ENCODE measurements around the gene MRNIP.

Gene MRNIP

GRCh38 chr5:179828756-179829421 is 29.7 kb downstream of the MRNIP start:
- H3K36me3 ChIP-seq (ENCODE audit: insufficient read depth, low read length): peaks cover 99% of the 10 kb centered on the region
- no peak overlapping the region for H2AFZ ChIP-seq (ENCODE audit: low read length)
- TF ChIP-seq, protein P1, sequence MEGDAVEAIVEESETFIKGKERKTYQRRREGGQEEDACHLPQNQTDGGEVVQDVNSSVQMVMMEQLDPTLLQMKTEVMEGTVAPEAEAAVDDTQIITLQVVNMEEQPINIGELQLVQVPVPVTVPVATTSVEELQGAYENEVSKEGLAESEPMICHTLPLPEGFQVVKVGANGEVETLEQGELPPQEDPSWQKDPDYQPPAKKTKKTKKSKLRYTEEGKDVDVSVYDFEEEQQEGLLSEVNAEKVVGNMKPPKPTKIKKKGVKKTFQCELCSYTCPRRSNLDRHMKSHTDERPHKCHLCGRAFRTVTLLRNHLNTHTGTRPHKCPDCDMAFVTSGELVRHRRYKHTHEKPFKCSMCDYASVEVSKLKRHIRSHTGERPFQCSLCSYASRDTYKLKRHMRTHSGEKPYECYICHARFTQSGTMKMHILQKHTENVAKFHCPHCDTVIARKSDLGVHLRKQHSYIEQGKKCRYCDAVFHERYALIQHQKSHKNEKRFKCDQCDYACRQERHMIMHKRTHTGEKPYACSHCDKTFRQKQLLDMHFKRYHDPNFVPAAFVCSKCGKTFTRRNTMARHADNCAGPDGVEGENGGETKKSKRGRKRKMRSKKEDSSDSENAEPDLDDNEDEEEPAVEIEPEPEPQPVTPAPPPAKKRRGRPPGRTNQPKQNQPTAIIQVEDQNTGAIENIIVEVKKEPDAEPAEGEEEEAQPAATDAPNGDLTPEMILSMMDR (IDR thresholded peaks at IDR 0.05; ENCODE audit: low read length): no peak
- no peak for TF ChIP-seq EZH2 (IDR thresholded peaks at IDR 0.05; ENCODE audit: borderline replicate concordance, low read length)
- no peaks in the 10 kb centered on the region for H3K4me1 ChIP-seq (ENCODE audit: insufficient read depth, low read length, severe bottlenecking)
- H3K79me2 ChIP-seq (ENCODE audit: insufficient read depth, low read length): no peaks in the 10 kb centered on the region
- H3K27me3 ChIP-seq (ENCODE audit: insufficient read depth, low read length): no peaks in the 10 kb centered on the region
- no peak overlapping the region for H3K27ac ChIP-seq (ENCODE audit: low read depth, low read length, poor library complexity, severe bottlenecking)
- no peaks in the 10 kb centered on the region for H4K20me1 ChIP-seq (ENCODE audit: insufficient read depth, low read length)
- H3K4me3 ChIP-seq (ENCODE audit: low read depth, low read length, poor library complexity, severe bottlenecking): no peak overlapping the region
- no peaks in the 10 kb centered on the region for H3K9me3 ChIP-seq (ENCODE audit: low read length)
- H3K9ac ChIP-seq (ENCODE audit: low read length): no peak overlapping the region
- no peaks in the 10 kb centered on the region for H3K9me2 ChIP-seq (ENCODE audit: low read depth, low read length)
- no peaks in the 10 kb centered on the region for H3F3A ChIP-seq (ENCODE audit: insufficient read depth, low read length)
- no peak overlapping the region for H3K4me2 ChIP-seq (ENCODE audit: low read length)

DNA sequence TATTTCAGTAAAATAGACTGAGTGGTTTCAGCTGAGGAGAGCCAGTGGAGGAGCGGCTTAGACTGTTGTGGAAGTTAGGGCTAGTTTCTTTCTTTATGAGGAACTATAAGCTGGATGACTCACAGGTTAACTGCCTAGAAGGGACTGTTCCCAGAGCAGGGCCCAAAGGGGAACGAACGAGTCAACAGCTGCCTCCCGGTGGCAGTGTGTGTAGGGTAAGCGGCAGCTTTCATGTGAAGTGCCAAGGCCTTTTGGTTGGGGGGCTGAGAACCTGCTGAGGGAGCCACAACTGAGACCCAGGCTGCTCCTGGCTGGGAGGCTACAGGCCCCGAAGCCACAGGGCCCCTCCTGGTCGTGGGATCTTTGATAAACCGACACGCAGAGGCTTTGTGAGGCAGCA is 30.9 kb downstream of the MRNIP start:
- H3K36me3 ChIP-seq (ENCODE audit: insufficient read depth, low read length): peaks cover 97% of the 10 kb centered on the region
- no peaks in the 10 kb centered on the region for H3F3A ChIP-seq (ENCODE audit: insufficient read depth, low read length)

DNA sequence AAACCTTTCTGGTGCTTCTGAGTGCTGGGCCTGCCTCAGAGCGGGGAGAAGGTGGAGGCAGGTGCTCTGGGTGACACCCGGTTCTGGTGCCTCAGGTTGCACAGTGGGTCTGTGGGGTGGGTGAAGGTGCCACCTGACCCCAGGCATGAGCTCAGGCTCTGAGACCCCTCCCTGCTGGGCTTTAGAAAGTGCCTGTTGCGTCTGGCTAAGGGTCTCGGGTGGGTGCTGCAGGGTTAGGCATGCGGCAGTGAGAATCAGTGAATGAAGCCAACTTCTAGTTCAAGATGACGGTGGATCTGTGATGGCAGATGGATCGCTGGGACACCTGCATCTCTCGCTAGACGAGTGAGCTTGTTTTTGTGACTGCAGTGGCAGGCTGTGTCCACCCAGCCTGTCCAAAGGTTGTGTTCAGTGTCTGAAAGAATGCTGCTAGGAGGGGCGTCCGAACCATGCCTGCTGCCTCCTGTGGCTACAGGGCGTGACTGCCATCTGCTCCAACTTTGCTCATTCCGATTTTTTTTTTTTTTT is 32.9 kb downstream of the MRNIP start:
- H3K4me1 ChIP-seq (ENCODE audit: insufficient read depth, low read length, severe bottlenecking): peaks cover 12% of the 10 kb centered on the region
- H3F3A ChIP-seq (ENCODE audit: insufficient read depth, low read length): no peaks in the 10 kb centered on the region
- H3K9me2 ChIP-seq (ENCODE audit: low read depth, low read length): no peaks in the 10 kb centered on the region
- no peak overlapping the region for H3K27ac ChIP-seq (ENCODE audit: low read depth, low read length, poor library complexity, severe bottlenecking)
- no peak overlapping the region for H3K4me2 ChIP-seq (ENCODE audit: low read length)
- no peaks in the 10 kb centered on the region for H3K27me3 ChIP-seq (ENCODE audit: insufficient read depth, low read length)
- peaks cover 86% of the 10 kb centered on the region for H3K36me3 ChIP-seq (ENCODE audit: insufficient read depth, low read length)
- H3K4me3 ChIP-seq (ENCODE audit: low read depth, low read length, poor library complexity, severe bottlenecking): no peak overlapping the region
- no peak overlapping the region for H3K9ac ChIP-seq (ENCODE audit: low read length)
- H3K79me2 ChIP-seq (ENCODE audit: insufficient read depth, low read length): peaks cover 10% of the 10 kb centered on the region; the same call in 1 of the 2 replicates
- TF ChIP-seq, protein P1 (IDR thresholded peaks at IDR 0.05; ENCODE audit: low read length): no peak
- TF ChIP-seq EZH2 (IDR thresholded peaks at IDR 0.05; ENCODE audit: borderline replicate concordance, low read length): no peak
- H4K20me1 ChIP-seq (ENCODE audit: insufficient read depth, low read length): no peaks in the 10 kb centered on the region
- no peak overlapping the region for H2AFZ ChIP-seq (ENCODE audit: low read length)
- H3K9me3 ChIP-seq (ENCODE audit: low read length): no peaks in the 10 kb centered on the region

More for the DNA sequence above, 30.9 kb downstream of the MRNIP start:
- Histone ChIP-seq H3K79me2 (ENCODE audit: insufficient read depth, low read length) (0 out of 2 replicates have a peak, but pooled peaks cover 1% of the 10 kb centered on the region), H3K4me3 (ENCODE audit: low read depth, low read length, poor library complexity, severe bottlenecking) (no peak overlapping the region), H3K9me2 (ENCODE audit: low read depth, low read length) (no peaks in the 10 kb centered on the region), H3K9me3 (ENCODE audit: low read length) (no peaks in the 10 kb centered on the region), H3K27me3 (ENCODE audit: insufficient read depth, low read length) (no peaks in the 10 kb centered on the region), H3K9ac (ENCODE audit: low read length) (no peak overlapping the region), H3K4me1 (ENCODE audit: insufficient read depth, low read length, severe bottlenecking) (peaks cover 2% of the 10 kb centered on the region), H3K4me2 (ENCODE audit: low read length) (no peak overlapping the region), H3K27ac (ENCODE audit: low read depth, low read length, poor library complexity, severe bottlenecking) (no peak overlapping the region), H4K20me1 (ENCODE audit: insufficient read depth, low read length) (no peaks in the 10 kb centered on the region), H2AFZ (ENCODE audit: low read length) (no peak overlapping the region)
- TF ChIP-seq EZH2 (IDR thresholded peaks at IDR 0.05; ENCODE audit: borderline replicate concordance, low read length): no peak
- TF ChIP-seq, protein P1 (IDR thresholded peaks at IDR 0.05; ENCODE audit: low read length): no peak

All from OCI-LY1 (cell line).